DMS114 treated with DMSO at 0.1 percent for 48 hours (cell line): ENCODE data around the gene C21orf91.
A peak's percentile ranks its signal among the peaks of the same experiment; 100 is the strongest.

Experiments
- DNase-seq: peaks from one replicate; lab custom pipeline; 2025; ENCODE audit not compliant: unreplicated experiment; lab: John Stamatoyannopoulos, UW

C21orf91 gene

DNA sequence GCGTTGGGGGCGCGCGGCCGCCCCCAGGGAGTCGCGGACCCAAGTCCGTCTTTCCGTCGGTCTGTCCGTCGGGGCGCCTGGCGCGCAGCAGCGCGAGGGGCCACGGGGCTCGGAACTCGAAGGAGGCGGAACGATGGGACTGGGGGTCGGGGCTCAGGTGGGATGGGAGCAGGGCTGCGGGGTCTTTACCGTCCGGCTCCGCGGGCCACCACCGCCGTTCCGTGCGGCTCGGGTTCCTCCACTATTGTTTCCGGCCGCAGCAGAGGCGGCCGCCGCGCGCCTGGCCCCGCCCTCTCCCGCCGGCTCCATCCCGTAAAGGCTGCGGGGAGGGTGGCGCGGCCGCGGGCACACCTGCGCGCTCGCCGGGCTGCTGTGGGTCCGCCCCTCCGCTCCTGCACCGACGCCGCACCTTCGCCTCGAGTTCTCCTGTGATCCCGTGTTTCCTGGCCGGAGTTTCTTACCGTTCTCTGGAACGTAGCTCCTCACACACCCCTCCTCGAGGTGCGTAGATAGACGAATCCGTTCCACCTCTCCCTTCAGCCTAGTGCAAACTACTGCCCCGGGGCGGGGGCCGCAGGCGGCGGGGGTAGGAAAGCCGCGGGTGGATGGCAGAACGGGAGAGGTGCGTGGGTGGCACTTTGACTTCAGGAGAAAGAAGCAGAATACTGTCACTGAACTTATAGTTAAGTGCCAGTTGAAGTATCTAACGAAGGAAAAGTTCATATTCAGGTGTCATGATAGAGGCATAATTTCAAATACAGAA is at the start of gene C21orf91:
Gene C21orf91, minus strand, starts transcription at position 243 of the 763 bp plus-strand sequence. CDS start 1,038 bp downstream, outside the sequence.
- DNase-seq = peak; percentile 42

DNA sequence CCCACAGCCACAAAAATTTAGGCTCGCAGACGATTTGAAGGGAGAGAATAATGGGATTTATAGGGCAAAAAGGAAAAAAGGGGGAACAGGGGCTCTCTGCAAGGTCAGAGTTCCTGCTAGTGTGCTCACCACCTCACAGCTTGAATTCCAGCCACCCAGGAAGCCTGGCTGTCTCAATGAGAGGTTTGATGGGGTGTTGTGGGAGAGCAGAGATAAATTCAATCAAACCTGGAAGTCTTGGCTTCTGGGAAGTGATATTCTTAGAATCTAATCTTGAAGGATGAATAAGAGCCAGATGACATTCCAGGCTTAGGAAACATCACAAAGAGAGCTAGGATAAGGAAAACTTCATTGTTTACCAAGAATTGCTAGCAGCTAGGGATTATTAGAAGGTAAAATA is 47.4 kb upstream of the C21orf91 start:
- no peak for DNase-seq

DNA sequence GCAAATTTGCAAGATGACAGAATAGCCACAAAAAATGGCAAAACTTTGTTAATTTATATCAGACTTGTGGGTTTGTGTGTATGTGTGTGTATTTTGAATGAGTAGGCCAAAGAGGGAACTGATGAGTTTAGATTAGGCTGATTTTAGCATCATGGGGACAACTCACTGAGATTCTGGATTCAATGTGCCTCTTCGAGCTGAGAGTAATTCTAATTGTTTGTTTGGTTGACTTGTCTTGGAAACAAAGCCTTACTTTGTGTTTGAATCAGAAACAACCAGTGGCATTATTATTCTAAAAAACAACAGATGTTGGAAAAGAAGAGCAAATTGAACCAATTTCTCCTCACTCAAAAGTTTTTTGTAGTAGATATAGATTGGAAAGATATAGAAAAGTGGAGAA is 40.5 kb upstream of the C21orf91 start:
- no peak for DNase-seq

DNA sequence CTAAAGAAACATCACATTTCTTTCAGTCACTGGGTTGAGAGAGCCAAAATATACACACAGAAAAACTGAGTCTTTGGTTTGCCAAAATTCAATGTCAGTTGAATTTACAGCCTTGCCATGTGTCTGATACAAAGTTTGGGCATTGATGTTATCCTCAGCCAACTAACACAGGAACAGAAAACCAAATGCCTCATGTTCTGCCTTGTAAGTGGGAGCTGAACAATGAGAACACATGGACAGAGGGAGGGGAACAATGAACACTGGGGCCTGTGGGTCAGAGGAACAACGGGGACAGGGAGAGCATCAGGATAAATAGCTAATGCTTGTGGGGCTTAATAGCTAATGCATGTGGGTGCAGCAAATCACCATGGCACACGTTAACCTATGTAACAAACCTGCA is 39.6 kb upstream of the C21orf91 start:
- DNase-seq = no peak

DNA sequence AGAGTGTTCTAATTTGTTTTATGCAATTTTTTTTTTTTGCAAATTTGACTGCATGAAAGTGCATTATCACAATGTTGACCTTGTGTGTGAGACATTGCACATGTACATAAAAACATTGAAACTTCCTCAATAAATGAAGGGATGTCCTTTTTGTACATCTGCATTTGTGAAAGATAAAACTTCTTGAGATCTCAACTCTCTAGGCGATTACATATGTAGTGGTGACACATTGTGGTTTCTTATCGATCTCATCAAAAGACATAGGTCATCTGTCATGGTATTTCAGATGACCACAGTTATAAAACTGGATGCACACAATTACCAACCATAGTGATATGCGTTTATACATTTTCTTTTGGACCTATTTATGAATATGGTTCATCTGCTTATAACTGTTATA is 35.6 kb upstream of the C21orf91 start:
- no peak for DNase-seq

DNA sequence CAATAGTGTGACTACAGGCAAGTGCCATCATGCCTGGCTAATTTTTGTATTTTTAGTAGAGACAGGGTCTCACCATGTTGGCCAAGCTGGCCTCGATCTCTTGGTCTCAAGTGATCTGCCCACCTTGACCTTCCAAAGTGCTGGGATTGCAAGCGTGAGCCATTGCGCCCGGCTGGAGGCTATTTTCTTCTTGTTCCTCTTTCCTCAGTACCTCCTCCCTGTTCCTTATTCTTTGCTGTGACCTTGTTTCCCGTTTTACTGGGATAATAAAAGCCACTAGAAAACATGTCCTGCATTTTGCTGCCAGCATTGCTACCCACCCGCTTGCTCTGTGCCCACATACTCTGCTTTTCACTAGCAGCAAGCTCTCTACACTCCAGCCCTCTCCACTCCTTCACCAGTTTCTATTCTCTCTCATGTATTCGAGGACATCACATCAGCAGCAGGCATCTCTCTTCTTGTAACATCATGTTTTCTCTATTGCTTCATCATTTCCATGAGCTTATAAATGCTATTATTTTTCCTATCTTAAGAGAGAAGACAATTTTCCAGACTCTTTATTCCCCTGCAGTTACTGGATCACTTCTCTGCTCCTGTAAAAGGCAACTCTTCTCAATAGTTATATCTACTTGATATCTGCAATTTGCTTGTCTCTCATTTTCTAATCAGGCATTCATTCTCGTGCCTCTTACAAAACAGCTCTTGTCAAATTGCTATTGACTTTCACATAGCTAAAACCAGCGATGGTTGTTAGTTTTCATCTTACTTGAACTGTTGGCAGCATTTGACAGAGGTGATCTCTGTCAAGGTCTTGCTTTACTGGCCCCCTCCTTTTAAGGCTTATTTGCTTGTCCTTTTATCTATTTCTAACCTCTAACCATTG is 34.5 kb upstream of the C21orf91 start:
- no peak for DNase-seq

DNA sequence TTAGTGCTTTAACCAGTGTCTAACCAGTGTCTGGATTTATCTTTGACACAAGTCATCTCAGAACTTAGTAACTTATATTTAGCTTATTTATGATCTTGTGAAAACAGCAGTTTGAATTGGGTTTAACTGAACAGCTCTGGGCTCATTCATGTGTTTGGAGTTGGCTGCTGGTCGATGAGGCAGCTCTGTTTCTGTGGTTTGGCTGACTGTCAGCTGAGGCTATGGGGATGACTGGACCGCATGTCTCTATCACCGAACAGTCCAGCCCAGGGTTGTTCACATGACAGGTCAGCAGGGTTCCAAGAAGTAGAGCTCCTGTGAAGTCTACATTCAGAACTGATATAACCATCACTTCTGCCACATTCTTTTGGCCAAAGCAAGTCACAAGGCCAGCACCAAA is 29.1 kb upstream of the C21orf91 start:
- DNase-seq = no peak

DNA sequence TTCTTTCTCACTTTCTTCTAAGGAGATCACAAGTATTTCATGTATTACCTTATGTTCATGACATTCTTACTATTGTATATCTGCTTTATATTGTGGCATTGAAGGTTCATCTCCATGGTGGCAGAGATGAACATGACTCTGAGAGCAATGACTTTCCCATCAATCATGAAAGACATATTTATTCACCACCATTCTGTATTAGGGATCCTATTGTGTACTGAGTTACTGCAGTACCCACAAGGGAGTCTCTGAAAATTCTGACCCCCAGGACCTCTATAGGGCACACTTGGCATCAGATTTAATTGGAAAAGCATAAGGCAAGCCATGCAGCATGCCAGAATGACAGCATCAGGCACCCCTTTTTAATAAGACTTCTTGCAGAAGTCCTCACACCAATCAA is 21.9 kb upstream of the C21orf91 start:
- no peak for DNase-seq

DNA sequence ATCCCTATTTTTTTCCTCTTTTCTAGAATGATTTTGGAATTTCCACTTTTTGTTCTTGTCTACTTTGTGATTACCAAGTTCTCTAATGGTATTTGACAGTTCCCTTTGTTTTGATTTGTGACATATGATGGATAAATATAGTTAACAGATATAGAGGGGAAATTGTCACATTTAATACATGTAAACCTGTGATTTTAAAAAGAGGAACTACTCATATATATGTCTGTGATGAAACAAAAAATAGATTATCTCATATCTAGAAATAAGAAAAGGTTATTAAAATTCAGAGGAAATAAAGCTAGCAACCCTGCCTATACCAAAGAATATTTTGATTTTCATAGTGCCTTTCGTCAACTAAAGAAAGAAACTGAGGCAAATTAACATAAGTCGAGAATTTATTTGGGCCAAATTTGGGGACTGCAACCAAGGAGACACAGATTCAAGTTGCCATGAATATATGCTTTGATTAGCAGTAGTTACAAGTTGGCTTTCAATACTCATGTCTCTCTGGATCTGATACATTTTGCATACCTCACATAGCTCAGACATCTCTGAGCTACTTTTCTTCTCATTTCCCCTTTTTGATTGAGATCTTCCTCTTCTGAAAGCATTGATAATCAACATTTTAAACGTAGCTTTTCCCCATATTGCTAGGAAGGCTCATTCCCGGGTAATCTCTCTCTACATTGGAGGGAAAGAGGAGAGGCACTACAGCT is 15.6 kb upstream of the C21orf91 start:
- no peak for DNase-seq

DNA sequence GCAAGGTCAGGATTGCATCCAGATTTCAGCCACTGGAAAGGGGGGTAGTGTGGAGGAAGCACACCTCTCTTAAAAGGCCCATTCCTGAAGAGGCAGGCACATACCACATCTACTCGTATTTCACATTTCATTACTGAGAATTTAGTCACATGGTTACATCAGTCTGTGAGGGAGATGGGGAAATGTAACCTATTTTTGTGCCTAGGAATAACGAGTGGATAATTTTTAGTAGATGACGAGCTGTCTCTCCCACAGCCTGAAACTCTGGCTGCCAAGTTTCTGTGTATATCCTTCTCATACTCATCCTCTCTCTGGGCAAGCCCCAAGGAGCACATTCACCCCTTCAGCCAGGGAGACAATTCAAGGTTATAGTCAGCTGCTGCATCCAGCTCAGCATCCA is 10.3 kb upstream of the C21orf91 start:
- DNase-seq = no peak

DNA sequence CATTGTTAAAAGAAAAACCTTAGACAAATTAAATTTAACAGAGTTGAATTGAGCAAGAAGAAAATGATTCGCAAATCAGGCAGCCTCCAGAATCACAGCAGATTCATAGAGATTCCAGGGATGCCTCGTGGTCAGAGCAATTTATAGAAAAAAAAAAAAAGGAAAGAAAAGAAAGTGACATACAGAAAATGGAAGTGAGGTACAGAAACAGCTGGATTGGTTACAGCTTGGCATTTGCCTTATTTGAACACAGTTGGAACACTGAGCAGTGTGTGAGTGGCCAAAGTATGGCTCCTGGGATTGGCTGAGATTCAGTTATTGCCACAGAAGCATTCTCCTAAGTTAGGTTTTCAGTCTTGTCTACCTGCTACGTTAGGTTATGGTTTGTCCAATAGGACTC is 9.1 kb upstream of the C21orf91 start:
- no peak for DNase-seq

DNA sequence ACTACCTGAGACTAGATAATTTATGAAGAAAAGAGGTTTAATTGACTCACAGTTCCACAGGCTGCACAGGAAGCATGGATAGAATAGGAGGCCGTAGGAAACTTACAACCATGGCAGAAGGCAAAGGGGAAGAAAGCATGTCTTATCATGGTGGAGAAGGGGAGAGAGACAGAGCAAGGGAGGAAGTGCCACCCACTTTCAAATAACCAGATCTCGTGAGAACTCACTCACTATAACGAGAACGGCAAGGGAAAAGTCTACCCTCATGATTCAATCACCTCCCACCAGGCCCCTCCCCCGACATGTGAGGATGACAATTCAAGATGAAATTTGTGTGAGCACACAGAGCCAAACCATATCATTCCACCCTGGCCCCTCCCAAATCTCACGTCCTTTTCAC is 4.7 kb upstream of the C21orf91 start:
- DNase-seq = no peak

DNA sequence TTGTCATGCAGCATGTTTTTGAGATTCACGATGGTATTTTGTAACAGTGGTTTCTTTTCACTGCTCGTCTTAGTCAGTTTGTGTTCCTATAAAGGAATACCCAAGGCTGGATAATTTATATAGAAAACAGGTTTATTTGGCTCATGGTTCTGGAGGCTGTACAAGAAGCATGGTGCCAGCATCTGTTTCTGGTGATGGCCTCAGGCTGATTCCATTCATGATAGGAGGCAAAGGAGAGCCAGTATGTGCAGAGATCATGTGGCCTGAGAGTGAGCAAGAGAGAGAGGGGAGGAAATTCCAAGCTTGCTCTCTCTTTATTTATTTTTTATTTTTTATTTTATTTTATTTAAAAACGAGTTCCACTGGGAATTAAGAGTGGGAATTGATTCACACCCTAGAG is 2.0 kb upstream of the C21orf91 start:
- DNase-seq = no peak

DNA sequence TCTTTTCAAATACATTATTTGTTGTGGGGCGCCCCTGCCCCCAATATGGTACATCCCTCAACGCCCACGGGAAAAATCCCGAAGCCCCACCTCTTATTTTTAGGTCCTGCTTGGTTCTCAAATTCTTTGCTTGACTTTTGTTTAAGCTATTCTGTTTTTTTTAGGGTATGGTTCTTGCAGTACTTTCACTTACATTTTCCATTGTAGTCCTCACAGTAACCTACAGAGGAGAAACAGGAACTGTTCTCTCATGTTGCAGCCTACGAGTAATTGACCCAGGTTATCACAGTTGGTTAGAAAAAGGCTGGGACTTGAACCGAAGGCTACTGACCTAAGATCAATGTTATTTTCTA is 697 bp upstream of the C21orf91 start:
- no peak for DNase-seq

DNA sequence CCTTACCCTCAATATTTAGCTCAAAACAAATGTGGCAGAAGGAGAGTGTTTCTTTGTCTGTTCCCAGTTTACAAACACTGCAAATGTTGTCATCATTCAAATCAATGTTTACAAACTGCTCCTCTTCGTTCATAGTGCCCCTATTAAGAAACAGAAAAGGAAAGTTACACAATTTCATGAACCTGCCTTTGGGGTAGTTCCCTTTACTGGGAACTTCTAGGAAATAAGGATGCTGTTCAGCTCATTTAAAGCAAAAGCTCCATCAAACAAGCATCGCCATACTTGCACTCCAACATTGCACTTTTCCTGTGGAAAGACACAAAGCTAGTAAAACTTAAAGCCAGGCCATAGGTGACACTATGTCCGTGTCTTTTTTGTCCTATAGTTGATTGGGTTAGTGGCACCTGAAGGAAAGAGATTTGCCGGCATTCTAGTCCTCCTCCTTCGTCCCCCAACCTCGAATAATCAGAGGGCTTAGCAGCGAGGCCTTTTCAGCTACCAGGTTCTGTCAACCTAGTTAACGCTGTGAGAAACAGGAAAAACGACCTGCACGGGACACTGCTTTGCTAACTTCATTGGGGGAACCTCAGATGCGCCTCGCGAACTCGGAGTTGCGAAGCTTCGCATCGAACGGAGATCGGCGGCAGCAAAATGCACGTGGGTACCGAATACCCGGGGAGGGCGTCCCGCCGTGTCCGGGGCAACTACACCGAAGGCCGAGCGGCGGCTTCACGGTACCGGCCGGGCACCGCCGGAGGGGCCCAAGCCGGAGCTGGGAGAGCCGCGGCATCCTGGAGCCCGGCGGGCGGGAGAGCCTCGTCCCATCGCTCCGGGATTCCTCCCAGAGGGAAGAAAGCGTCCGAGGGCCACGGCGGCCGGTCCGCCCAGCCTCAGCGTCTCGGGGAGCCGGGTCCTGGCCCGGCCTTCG is 706 bp downstream of the C21orf91 start:
- peak; percentile 12 for DNase-seq

DNA sequence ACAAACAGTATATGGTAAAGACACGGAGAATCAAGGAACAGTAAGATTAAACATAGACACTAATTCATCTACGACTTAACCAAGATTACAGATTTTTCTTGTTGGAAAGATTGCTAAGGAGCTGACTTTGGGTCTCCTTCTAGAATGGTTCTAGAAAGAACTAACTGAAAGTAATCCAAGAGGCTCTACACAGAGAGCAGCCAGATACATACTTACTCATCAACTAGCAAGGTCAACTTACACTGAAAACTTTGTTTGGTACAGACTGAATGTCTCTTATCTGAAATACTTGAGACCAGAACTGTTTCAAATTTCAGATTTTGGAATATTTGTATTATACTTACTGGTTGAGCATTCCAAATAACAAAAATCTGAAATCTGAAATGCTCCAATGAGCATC is 5.8 kb downstream of the C21orf91 start:
- no peak for DNase-seq

DNA sequence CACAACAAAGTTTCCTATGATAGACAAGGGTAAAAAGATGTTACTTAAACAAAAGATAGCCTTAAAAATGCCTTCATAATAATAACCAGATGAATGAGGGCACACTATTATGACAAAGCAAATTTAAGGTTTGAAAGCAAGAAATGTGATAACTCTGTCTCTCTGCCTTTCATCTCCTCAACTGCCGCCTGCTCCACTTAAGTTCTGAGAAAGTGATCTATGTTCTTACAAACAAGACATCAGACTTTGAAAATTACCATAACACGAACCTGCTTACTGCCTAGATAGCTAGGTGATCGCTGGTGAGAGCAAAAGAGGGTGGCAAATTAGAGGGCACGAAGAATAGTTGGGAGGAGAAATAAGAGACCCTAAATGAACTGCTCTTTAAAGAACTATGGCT is 13.2 kb downstream of the C21orf91 start:
- DNase-seq = no peak

DNA sequence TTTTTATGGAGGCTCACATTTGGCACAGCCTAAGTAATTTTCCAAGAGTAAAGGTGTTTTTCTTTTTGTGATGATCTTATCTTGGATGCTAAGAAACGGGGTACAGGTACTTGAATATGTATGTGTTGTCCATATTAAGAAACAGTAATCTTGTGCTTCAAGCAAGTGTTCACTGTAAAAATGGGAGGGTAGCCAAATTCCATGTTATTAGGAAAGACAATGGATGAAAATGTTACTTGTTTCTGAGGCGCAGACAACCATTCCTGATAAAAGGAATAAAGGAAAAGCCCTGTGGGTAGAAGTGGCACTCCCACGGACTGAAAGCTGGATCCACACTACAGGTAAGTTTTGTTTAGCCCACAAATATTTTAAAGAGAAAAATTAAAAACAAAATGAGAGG is 15.6 kb downstream of the C21orf91 start:
- DNase-seq = no peak

DNA sequence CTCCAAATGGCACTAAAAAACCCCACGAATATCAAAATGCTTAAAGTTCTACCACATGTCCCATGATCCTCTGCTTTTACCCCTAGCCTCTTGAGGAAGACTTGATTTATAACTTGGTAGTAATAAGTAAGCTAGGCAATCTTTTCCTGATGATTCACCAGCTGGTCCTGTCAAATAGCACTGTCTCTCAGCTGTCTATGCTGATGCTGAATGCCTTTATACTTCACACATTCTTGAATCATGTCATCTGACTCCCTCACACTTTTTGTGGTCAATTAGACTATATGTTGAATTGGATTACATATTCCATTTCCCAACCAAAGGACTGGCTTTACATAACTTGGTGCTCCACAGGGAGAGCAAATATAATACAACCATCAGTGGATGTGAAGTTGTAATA is 16.6 kb downstream of the C21orf91 start:
- no peak for DNase-seq

DNA sequence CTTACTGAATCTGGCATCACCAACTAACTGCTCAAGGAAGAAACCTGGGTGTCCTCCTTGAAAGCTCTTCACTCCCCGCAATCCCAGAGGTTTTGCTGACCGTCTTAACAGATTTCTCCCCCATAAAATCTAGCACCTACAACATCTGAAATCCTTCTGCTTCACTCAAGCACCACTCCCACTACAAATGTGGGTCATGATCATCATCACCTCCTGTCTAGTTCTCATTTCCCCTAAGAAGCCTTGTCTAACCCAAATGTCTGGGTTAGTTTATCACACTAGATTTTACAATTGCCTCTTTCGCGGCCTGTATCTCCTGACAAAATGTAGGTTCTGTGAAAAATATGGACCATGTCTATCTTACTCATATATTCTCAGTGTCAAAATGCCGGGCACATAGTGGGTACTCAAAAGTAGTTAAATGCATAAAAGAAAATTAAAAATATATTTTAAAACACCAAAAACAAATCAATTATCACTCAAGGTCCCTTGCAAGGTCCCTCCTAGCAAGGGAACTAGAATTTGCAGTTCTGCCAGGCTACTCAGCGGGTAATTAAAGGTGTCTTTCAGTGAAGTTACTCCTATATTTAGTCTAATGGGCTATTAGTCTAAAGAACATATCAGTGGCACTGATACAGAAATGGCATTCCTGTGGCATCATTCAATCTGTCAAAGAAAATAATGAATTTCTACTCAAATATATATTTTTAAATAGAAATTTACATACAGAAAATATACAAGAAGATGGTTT is 19.6 kb downstream of the C21orf91 start:
- DNase-seq = no peak
